H1 (cell line): Measurements from ENCODE around the gene EPS8. TPM values are rescaled to one million over a fixed set of nuclear protein-coding genes. Genes with fewer than 3 reads are reported as not detected.

ENCODE experiments used
- CTCF ChIA-PET: fragments of 300-600 bp; sonication (Branson Sonifier 250); formaldehyde crosslinking; loops from one replicate; lab custom pipeline; 2021; ENCODE audit not compliant: partially characterized antibody; lab: Charles Lee
- POLR2A ChIA-PET: fragments of 300-600 bp; sonication (Branson Sonifier 250); formaldehyde crosslinking; loops from one replicate; lab custom pipeline; 2021; ENCODE audit warnings: inconsistent platforms; ENCODE audit not compliant: partially characterized antibody; lab: Charles Lee
- DNase-seq, 2 experiments: peaks; one replicate each; pipeline versions ENCODE4 v3.0.0 to v3.0.0-alpha.2; 2010 to 2022; ENCODE audit warnings: low spot score in 2 of 2, low read depth in 1 of 2, mixed read lengths in 1 of 2
- FAIRE-seq: peaks from 2 replicates; lab custom pipeline; 2011; peaks lifted over from hg19 to GRCh38; lab: Jason Lieb, UNC
- H2AFZ ChIP-seq: 2 replicates; pipeline ENCODE4 v1.8.1; 2012; ENCODE audit warnings: low read length, inconsistent platforms
- H2AK5ac ChIP-seq: 2 replicates; pipeline ENCODE4 v1.6.1; 2013; ENCODE audit warnings: low read depth, low read length
- H2BK120ac ChIP-seq: replicated peaks from 2 replicates; pipeline ENCODE3; 2013; ENCODE audit warnings: low read depth, low read length, inconsistent platforms
- H2BK12ac ChIP-seq: 2 replicates; pipeline ENCODE4 v1.6.1; 2013; ENCODE audit warnings: low read depth, low read length
- H2BK15ac ChIP-seq: 2 replicates; pipeline ENCODE4 v1.6.1; 2013; ENCODE audit warnings: low read length
- H2BK20ac ChIP-seq: 2 replicates; pipeline ENCODE4 v1.6.1; 2013; ENCODE audit warnings: low read length
- H2BK5ac ChIP-seq: 2 replicates; pipeline ENCODE4 v1.6.1; 2013; ENCODE audit warnings: low read depth, low read length
- H3K14ac ChIP-seq: 2 replicates; pipeline ENCODE4 v1.6.1; 2013; ENCODE audit warnings: inconsistent platforms; ENCODE audit not compliant: insufficient read length
- H3K18ac ChIP-seq: 2 replicates; pipeline ENCODE4 v1.6.1; 2013; ENCODE audit warnings: low read length; ENCODE audit errors: extremely low read depth
- H3K23ac ChIP-seq: 2 replicates; pipeline ENCODE4 v1.6.1; 2013; ENCODE audit warnings: inconsistent platforms; ENCODE audit not compliant: insufficient read length
- H3K23me2 ChIP-seq: 2 replicates; pipeline ENCODE4 v1.6.1; 2013; ENCODE audit warnings: low read depth, low read length
- H3K27ac ChIP-seq: 2 replicates; pipeline ENCODE4 v1.6.1; 2011; ENCODE audit warnings: low read depth, low read length, inconsistent platforms
- H3K27me3 ChIP-seq, 4 experiments: replicated peaks in 1 of 4; 1 replicate in 1 of 4; 2 replicates in 3 of 4; pipeline versions ENCODE4 v1.6.1 to v1.8.1; 2011 to 2013; ENCODE audit warnings: low read length in 3 of 4, mild to moderate bottlenecking in 3 of 4, inconsistent platforms in 2 of 4, mixed read lengths in 2 of 4, moderate library complexity in 1 of 4; ENCODE audit not compliant: control insufficient read depth in 3 of 4, insufficient read depth in 3 of 4; ENCODE audit errors: extremely low read depth in 1 of 4
- H3K36me3 ChIP-seq, 4 experiments: 2 replicates each; pipeline versions ENCODE4 v1.6.1 to v1.8.1; 2011 to 2013; ENCODE audit warnings: mild to moderate bottlenecking in 4 of 4, low read length in 3 of 4, moderate library complexity in 2 of 4, control low read depth in 1 of 4, inconsistent platforms in 1 of 4; ENCODE audit not compliant: insufficient read depth in 4 of 4, control insufficient read depth in 2 of 4
- H3K4ac ChIP-seq: replicated peaks from 2 replicates; pipeline ENCODE3; 2013; ENCODE audit warnings: low read length, low read depth, mixed read lengths, inconsistent platforms; ENCODE audit not compliant: insufficient read length
- H3K4me1 ChIP-seq, 4 experiments: replicated peaks in 1 of 4; 1 replicate in 1 of 4; 2 replicates in 3 of 4; pipeline versions ENCODE4 v1.6.1 to v1.8.1; 2011 to 2013; ENCODE audit warnings: low read length in 3 of 4, inconsistent platforms in 2 of 4, mixed read lengths in 1 of 4; ENCODE audit not compliant: insufficient read depth in 4 of 4, control insufficient read depth in 3 of 4
- H3K4me2 ChIP-seq, 2 experiments: 2 replicates each; pipeline versions ENCODE4 v1.6.1 to v1.8.1; 2011 to 2013; ENCODE audit warnings: low read depth in 2 of 2, low read length in 2 of 2, control low read depth in 1 of 2, inconsistent platforms in 1 of 2, mild to moderate bottlenecking in 1 of 2; ENCODE audit not compliant: insufficient read depth in 1 of 2
- H3K4me3 ChIP-seq, 4 experiments: fragments of 200-600, 300-600 bp in 1 of 4; sonication (generic), shearing (Covaris generic), sonication (Bioruptor Twin) in 1 of 4; 2 replicates each; pipeline versions ENCODE4 v1.5.1 to v1.8.1; 2011 to 2016; ENCODE audit warnings: low read length in 4 of 4, low read depth in 3 of 4, control low read depth in 2 of 4, inconsistent platforms in 2 of 4, mild to moderate bottlenecking in 2 of 4, mixed read lengths in 1 of 4, moderate library complexity in 1 of 4; ENCODE audit not compliant: insufficient read depth in 2 of 4; ENCODE audit errors: extremely low read depth in 1 of 4
- H3K56ac ChIP-seq: replicated peaks from 2 replicates; pipeline ENCODE3; 2013; ENCODE audit warnings: low read depth, mild to moderate bottlenecking, mixed read lengths, low read length, inconsistent platforms; ENCODE audit not compliant: insufficient read length
- H3K79me1 ChIP-seq: 2 replicates; pipeline ENCODE4 v1.6.1; 2013; ENCODE audit warnings: low read depth, low read length, control low read depth
- H3K79me2 ChIP-seq, 2 experiments: 2 replicates each; pipeline versions ENCODE4 v1.6.1 to v1.8.1; 2012 to 2013; ENCODE audit warnings: low read length in 2 of 2, mild to moderate bottlenecking in 2 of 2, inconsistent platforms in 1 of 2; ENCODE audit not compliant: insufficient read depth in 2 of 2, control insufficient read depth in 1 of 2
- H3K9ac ChIP-seq, 4 experiments: replicated peaks in 1 of 4; 1 replicate in 1 of 4; 2 replicates in 3 of 4; pipeline versions ENCODE4 v1.6.1 to v1.8.1; 2011 to 2013; ENCODE audit warnings: low read depth in 3 of 4, low read length in 3 of 4, control low read depth in 2 of 4, mild to moderate bottlenecking in 2 of 4, moderate library complexity in 2 of 4, inconsistent platforms in 1 of 4; ENCODE audit errors: extremely low read depth in 1 of 4
- H3K9me3 ChIP-seq, 2 experiments: 2 replicates each; pipeline versions ENCODE4 v1.6.1 to v1.8.1; 2012 to 2013; ENCODE audit warnings: mild to moderate bottlenecking in 2 of 2, moderate library complexity in 2 of 2, control low read depth in 1 of 2, inconsistent platforms in 1 of 2, low read depth in 1 of 2, low read length in 1 of 2, mixed read lengths in 1 of 2; ENCODE audit not compliant: insufficient read depth in 2 of 2
- H4K20me1 ChIP-seq, 2 experiments: replicated peaks in 1 of 2; 2 replicates each; pipeline versions ENCODE3 to v1.8.1; 2011 to 2013; ENCODE audit warnings: inconsistent platforms in 2 of 2, low read length in 2 of 2, mild to moderate bottlenecking in 1 of 2; ENCODE audit not compliant: insufficient read depth in 2 of 2, control insufficient read depth in 1 of 2
- H4K5ac ChIP-seq: 2 replicates; pipeline ENCODE4 v1.6.1; 2013; ENCODE audit warnings: low read length, low read depth, mixed read lengths, inconsistent platforms; ENCODE audit not compliant: insufficient read length
- H4K8ac ChIP-seq: 2 replicates; pipeline ENCODE4 v1.8.0; 2013; ENCODE audit warnings: mild to moderate bottlenecking, moderate library complexity, low read length, inconsistent platforms; ENCODE audit not compliant: insufficient read depth; ENCODE audit errors: extremely low read depth
- H4K91ac ChIP-seq: replicated peaks from 2 replicates; pipeline ENCODE3; 2013; ENCODE audit warnings: low read length, mixed read lengths, inconsistent platforms; ENCODE audit not compliant: insufficient read length
- RAD21 ChIP-seq, 2 experiments: IDR thresholded peaks in 1 of 2; conservative IDR thresholded peaks in 1 of 2; 2 replicates each; pipeline ENCODE4 v1.6.1; 2011; ENCODE audit warnings: low read depth in 2 of 2, low read length in 2 of 2, improper control_type of control experiment in 1 of 2, inconsistent platforms in 1 of 2, mild to moderate bottlenecking in 1 of 2, moderate library complexity in 1 of 2
- SRF ChIP-seq: IDR thresholded peaks from 2 replicates; pipeline ENCODE4 v1.6.1; 2011; ENCODE audit warnings: mild to moderate bottlenecking, low read depth, low read length, moderate library complexity
- whole genome bisulfite sequencing, 2 experiments: shearing (Covaris generic) in 1 of 2; methylation state at CpG; one replicate each; pipeline versions ENCODE4 v1.1.6 to v1.1.7; 2013 to 2015; ENCODE audit warnings: low lambda C conversion rate in 2 of 2, mixed read lengths in 2 of 2, inconsistent platforms in 1 of 2, low coverage in 1 of 2, missing lambda C conversion rate in 1 of 2; ENCODE audit not compliant: insufficient replicate concordance in 2 of 2, insufficient coverage in 1 of 2, insufficient read length in 1 of 2; ENCODE audit errors: extremely low coverage in 1 of 2, missing lambda C conversion rate in 1 of 2; 5-methylcytosine and 5-hydroxymethylcytosine counted together
- polyA plus RNA-seq, 7 experiments: library from polyadenylated mRNA; depleted of rRNA in 3 of 7; stranded (reverse) in 5 of 7; unstranded in 2 of 7; fragments of >200 nt in 5 of 7; fragments of 200-250 nt in 2 of 7; gene quantifications; 1 replicate in 5 of 7; 2 replicates in 1 of 7; 4 replicates in 1 of 7; pipeline versions ENCODE4 v1.2.1 to v1.2.3, GENCODE V29; 2011 to 2013; ENCODE audit warnings: missing spikeins in 2 of 7, mixed read lengths in 2 of 7
- total RNA-seq: library from RNA; stranded (reverse); fragmentation: NEBNext Ultra II Directional; extraction: Animal tissue kit (Norgen Biotek cat#: 25700); gene quantifications from 2 replicates; pipeline ENCODE4 v1.2.1, GENCODE V29; 2021

The EPS8 gene
- total and polyA plus RNA-seq, 2 of the 8 experiments (the other 6 are each of a cell fraction or from before 2014, with no cell fraction given), result 3.0 to 4.6 TPM

DNA sequence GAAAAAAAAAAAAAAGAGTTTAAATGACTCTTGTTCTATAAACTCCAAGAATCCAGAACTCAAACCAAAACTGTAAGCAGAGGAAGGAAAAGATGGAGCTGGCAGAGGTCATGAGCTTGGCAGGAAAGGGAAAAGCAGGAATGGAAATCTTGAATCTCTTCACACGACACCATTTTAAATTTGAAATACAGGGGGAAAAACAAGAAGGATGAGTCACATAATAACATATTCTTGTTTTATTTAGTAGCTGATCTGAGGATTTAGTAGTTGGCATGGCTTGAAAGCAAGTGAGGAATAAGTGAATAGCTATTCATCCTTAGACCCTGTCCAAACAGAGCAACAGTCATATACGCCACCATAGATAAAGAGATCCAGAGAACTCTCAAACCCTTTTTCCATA lies 35.0 kb downstream of the EPS8 start:
- Histone ChIP-seq H3K4ac (no peak overlapping the region), H3K14ac (no peak overlapping the region), H2BK120ac (no peak overlapping the region), H3K4me3 (no peak overlapping the region), H4K91ac (no peak overlapping the region), H3K23me2 (no peaks in the 10 kb centered on the region), H2BK5ac (no peak overlapping the region), H2BK20ac (no peak overlapping the region), H4K5ac (no peak overlapping the region), H3K23ac (no peak overlapping the region), H3K4me2 (no peak overlapping the region), H3K27me3 (no peaks in the 10 kb centered on the region), H3K4me1 (peaks cover 0 to 7% (median 0%) of the 10 kb centered on the region in 4 experiments; a peak in 1 of 7 replicates), H3K27ac (no peak overlapping the region), H3K18ac (no peak overlapping the region), H2AK5ac (no peak overlapping the region), H2AFZ (no peak overlapping the region), H4K8ac (no peak overlapping the region), H3K79me2 (no peaks in the 10 kb centered on the region), H3K9me3 (no peaks in the 10 kb centered on the region), H3K36me3 (no peaks in the 10 kb centered on the region), H3K56ac (no peak overlapping the region), H2BK15ac (no peak overlapping the region), H2BK12ac (no peak overlapping the region), H3K9ac (no peak overlapping the region), H3K79me1 (no peaks in the 10 kb centered on the region; the same call in 1 of the 2 replicates), H4K20me1 (no peaks in the 10 kb centered on the region)
- FAIRE-seq (no peak), DNase-seq (no peak)
- TF ChIP-seq RAD21 (IDR thresholded peaks at IDR 0.05 in 1 of 2, conservative IDR thresholded peaks at IDR 0.05 in 1 of 2; ENCODE audit: low read depth in 2 of 2, low read length in 2 of 2) (no peak), SRF (no peak)
- CTCF ChIA-PET, result interaction anchor here (0.6 to 3.3 kb wide), 6 partner anchors 13 to 170 kb away, joined by 3 to 15 read pairs (median 3); no protein-coding TSS in a partner anchor
- 97% methylated on average over 2 of the region's 2 CpGs; no CpG with 5 or more reads in 1 of the 2 experiments for WGBS, 2 experiments
- POLR2A ChIA-PET, result interaction anchor here (0.6 to 1.8 kb wide), 2 partner anchors 35 to 43 kb away, joined by 6 read pairs; partner anchors contain the start of gene EPS8
